ENCODE measurements around the gene NHP2.

NHP2 gene

DNA sequence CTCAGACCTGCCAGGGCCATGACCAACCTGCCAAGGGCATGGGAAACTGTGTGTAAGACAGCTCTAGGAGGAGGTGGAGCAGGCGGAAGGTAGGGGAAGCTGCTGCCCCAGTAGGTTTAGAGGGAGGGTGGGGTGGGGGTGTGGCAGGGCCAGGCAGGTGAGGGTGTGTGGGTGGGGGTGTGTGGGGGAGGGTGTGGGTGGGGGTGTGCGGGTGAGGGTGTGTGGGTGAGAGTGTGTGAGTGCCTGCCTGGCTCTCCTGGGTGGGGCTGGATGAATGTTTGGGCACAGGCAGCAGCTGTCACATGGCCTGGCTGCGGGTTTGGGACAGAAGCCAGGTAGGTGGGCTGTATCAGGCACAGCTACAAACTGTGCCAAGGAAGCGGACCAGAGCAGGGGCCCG is 49.2 kb downstream of the NHP2 start:
- FAIRE-seq (no peak), DNase-seq (ENCODE audit: insufficient read length, low spot score) (no peak)

DNA sequence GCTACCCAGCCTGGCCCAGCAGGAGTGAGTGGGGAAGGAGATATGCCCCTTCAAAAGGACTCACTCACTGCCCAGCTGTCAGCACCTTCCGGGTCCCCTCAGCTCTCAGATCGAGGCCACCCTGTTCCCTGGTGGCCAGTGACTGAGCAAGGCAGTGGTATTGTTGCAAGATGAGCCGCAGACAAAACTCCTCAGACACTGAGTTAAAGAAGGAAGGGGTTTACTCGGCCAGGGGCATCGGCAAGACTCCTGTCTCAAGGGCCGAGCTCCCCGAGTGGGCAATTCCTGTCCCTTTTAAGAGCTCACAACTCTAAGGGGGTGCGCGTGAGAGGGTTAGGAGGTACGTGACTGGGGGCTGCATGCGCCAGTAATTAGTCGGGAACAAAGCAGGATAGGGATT is 50.1 kb downstream of the NHP2 start:
- DNase-seq (ENCODE audit: insufficient read length, low spot score) = no peak
- no peak for FAIRE-seq
- TF ChIP-seq, protein P1, sequence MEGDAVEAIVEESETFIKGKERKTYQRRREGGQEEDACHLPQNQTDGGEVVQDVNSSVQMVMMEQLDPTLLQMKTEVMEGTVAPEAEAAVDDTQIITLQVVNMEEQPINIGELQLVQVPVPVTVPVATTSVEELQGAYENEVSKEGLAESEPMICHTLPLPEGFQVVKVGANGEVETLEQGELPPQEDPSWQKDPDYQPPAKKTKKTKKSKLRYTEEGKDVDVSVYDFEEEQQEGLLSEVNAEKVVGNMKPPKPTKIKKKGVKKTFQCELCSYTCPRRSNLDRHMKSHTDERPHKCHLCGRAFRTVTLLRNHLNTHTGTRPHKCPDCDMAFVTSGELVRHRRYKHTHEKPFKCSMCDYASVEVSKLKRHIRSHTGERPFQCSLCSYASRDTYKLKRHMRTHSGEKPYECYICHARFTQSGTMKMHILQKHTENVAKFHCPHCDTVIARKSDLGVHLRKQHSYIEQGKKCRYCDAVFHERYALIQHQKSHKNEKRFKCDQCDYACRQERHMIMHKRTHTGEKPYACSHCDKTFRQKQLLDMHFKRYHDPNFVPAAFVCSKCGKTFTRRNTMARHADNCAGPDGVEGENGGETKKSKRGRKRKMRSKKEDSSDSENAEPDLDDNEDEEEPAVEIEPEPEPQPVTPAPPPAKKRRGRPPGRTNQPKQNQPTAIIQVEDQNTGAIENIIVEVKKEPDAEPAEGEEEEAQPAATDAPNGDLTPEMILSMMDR (IDR thresholded peaks at IDR 0.05; ENCODE audit: insufficient read depth, missing control alignments) = no peak

More for the DNA sequence above, 49.2 kb downstream of the NHP2 start:
- TF ChIP-seq, protein P1 (IDR thresholded peaks at IDR 0.05; ENCODE audit: insufficient read depth, missing control alignments) = no peak

Measured in D721Med (cell line).